Measurements from ENCODE around the gene SNAI3.

The SNAI3 gene

DNA sequence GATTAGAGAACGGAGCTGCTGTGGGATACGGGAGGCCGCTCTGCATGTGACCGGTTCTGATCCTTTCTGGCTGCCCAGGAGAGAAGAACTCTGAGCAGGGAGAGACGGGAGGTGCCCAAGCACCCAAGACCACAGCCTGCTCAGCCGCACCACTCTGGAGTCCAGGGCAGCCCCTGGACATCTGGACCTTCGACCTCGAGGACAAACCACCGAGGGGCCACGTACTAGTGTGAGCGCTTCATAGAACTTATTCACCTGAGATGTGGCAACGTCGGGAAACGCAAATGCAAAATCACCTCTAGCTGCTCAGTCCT, 14.0 kb upstream of the SNAI3 start:
- no peak for TF ChIP-seq ISL1 (CRISPR knock-in tag; IDR thresholded peaks at IDR 0.05)
- ATAC-seq, result no peak

DNA sequence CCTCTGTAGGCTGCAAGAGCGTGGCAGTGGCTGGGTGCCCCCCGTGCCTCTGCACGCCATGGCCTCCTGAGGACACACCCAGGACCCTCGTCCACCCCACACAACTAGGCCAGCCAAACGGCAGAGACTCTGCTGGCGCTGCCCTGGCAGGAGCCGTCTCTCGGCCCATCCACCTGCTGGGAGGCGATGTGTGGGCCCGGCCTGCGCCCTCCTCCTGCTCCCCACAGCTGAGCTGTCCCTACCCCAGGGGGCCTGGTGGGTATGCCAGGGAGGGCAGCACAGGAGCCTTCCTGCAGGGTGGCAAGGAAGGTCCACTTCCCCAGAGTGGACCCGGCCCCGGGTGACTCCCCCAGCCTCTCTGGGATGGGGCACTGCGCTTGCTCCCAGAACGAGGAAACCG, 12.9 kb upstream of the SNAI3 start:
- ATAC-seq, result no peak

DNA sequence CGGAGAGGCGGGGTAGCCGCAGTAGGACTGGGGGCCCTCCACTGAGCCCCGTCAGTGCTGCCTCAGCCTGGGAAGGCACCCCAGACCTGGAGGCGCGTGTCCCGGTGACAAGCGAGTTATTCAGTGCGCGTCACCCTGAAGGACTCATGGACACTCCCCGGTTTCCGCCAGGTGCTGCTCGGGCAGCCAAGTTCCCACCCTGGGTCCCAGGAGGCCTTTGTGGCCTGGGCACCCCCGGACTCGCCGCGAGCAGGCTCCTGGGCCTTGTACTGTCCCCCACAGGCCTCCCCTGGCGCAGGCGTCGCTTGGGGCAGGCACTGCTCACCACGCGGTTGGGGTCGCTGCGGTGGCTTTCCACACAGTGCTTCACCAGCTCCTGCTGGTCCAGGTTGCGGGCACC, 12.3 kb upstream of the SNAI3 start:
- ATAC-seq, result no peak
- TF ChIP-seq GLIS3 (CRISPR knock-in tag; IDR thresholded peaks at IDR 0.05), result no peak
- TF ChIP-seq RARB (CRISPR knock-in tag; IDR thresholded peaks at IDR 0.05), result no peak
- TF ChIP-seq ZNF565 (CRISPR knock-in tag; conservative IDR thresholded peaks at IDR 0.05; ENCODE audit: low read depth), result no peak
- TF ChIP-seq ZC3H10 (CRISPR knock-in tag; IDR thresholded peaks at IDR 0.05), result no peak
- no peak for TF ChIP-seq ZFP3 (CRISPR knock-in tag; IDR thresholded peaks at IDR 0.05)
- TF ChIP-seq ARNTL (CRISPR knock-in tag; IDR thresholded peaks at IDR 0.05; ENCODE audit: borderline replicate concordance, low read depth), result no peak
- no peak for TF ChIP-seq ZFP30 (CRISPR knock-in tag; IDR thresholded peaks at IDR 0.05)
- TF ChIP-seq, protein P1, sequence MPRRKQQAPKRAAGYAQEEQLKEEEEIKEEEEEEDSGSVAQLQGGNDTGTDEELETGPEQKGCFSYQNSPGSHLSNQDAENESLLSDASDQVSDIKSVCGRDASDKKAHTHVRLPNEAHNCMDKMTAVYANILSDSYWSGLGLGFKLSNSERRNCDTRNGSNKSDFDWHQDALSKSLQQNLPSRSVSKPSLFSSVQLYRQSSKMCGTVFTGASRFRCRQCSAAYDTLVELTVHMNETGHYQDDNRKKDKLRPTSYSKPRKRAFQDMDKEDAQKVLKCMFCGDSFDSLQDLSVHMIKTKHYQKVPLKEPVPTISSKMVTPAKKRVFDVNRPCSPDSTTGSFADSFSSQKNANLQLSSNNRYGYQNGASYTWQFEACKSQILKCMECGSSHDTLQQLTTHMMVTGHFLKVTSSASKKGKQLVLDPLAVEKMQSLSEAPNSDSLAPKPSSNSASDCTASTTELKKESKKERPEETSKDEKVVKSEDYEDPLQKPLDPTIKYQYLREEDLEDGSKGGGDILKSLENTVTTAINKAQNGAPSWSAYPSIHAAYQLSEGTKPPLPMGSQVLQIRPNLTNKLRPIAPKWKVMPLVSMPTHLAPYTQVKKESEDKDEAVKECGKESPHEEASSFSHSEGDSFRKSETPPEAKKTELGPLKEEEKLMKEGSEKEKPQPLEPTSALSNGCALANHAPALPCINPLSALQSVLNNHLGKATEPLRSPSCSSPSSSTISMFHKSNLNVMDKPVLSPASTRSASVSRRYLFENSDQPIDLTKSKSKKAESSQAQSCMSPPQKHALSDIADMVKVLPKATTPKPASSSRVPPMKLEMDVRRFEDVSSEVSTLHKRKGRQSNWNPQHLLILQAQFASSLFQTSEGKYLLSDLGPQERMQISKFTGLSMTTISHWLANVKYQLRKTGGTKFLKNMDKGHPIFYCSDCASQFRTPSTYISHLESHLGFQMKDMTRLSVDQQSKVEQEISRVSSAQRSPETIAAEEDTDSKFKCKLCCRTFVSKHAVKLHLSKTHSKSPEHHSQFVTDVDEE (CRISPR knock-in tag; IDR thresholded peaks at IDR 0.05), result no peak
- TF ChIP-seq, protein P2, sequence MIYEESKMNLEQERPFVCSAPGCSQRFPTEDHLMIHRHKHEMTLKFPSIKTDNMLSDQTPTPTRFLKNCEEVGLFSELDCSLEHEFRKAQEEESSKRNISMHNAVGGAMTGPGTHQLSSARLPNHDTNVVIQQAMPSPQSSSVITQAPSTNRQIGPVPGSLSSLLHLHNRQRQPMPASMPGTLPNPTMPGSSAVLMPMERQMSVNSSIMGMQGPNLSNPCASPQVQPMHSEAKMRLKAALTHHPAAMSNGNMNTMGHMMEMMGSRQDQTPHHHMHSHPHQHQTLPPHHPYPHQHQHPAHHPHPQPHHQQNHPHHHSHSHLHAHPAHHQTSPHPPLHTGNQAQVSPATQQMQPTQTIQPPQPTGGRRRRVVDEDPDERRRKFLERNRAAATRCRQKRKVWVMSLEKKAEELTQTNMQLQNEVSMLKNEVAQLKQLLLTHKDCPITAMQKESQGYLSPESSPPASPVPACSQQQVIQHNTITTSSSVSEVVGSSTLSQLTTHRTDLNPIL (CRISPR knock-in tag; IDR thresholded peaks at IDR 0.05; ENCODE audit: low read depth), result no peak
- TF ChIP-seq TCF4 (CRISPR knock-in tag; IDR thresholded peaks at IDR 0.05; ENCODE audit: borderline replicate concordance), result no peak
- no peak for TF ChIP-seq PPARA (CRISPR knock-in tag; IDR thresholded peaks at IDR 0.05; ENCODE audit: borderline replicate concordance)
- TF ChIP-seq BACH2 (CRISPR knock-in tag; IDR thresholded peaks at IDR 0.05; ENCODE audit: borderline replicate concordance), result no peak
- TF ChIP-seq OSR1 (CRISPR knock-in tag; IDR thresholded peaks at IDR 0.05), result no peak

More for the DNA sequence above, 12.9 kb upstream of the SNAI3 start:
- TF ChIP-seq ARNTL (CRISPR knock-in tag; IDR thresholded peaks at IDR 0.05; ENCODE audit: borderline replicate concordance, low read depth) (no peak), PPARA (CRISPR knock-in tag; IDR thresholded peaks at IDR 0.05; ENCODE audit: borderline replicate concordance) (no peak), ISL1 (CRISPR knock-in tag; IDR thresholded peaks at IDR 0.05) (no peak), ZNF70 (CRISPR knock-in tag; IDR thresholded peaks at IDR 0.05) (no peak), BACH2 (CRISPR knock-in tag; IDR thresholded peaks at IDR 0.05; ENCODE audit: borderline replicate concordance) (no peak), ESRRG (CRISPR knock-in tag; IDR thresholded peaks at IDR 0.05) (no peak), ZFP30 (CRISPR knock-in tag; IDR thresholded peaks at IDR 0.05) (no peak), RARB (CRISPR knock-in tag; IDR thresholded peaks at IDR 0.05) (no peak), GLIS3 (CRISPR knock-in tag; IDR thresholded peaks at IDR 0.05) (no peak), ZC3H10 (CRISPR knock-in tag; IDR thresholded peaks at IDR 0.05) (no peak), ZNF565 (CRISPR knock-in tag; conservative IDR thresholded peaks at IDR 0.05; ENCODE audit: low read depth) (no peak), SNAI2 (CRISPR knock-in tag; IDR thresholded peaks at IDR 0.05) (no peak), TCF4 (CRISPR knock-in tag; IDR thresholded peaks at IDR 0.05; ENCODE audit: borderline replicate concordance) (no peak), TOX (CRISPR knock-in tag; IDR thresholded peaks at IDR 0.05; ENCODE audit: borderline replicate concordance) (no peak), ZNF8 (CRISPR knock-in tag; IDR thresholded peaks at IDR 0.05) (no peak)
- TF ChIP-seq, protein P3, sequence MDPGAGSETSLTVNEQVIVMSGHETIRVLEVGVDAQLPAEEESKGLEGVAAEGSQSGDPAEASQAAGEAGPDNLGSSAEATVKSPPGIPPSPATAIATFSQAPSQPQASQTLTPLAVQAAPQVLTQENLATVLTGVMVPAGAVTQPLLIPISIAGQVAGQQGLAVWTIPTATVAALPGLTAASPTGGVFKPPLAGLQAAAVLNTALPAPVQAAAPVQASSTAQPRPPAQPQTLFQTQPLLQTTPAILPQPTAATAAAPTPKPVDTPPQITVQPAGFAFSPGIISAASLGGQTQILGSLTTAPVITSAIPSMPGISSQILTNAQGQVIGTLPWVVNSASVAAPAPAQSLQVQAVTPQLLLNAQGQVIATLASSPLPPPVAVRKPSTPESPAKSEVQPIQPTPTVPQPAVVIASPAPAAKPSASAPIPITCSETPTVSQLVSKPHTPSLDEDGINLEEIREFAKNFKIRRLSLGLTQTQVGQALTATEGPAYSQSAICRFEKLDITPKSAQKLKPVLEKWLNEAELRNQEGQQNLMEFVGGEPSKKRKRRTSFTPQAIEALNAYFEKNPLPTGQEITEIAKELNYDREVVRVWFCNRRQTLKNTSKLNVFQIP (CRISPR knock-in tag; IDR thresholded peaks at IDR 0.05; ENCODE audit: borderline replicate concordance, low read depth), result no peak
- TF ChIP-seq, protein P4, sequence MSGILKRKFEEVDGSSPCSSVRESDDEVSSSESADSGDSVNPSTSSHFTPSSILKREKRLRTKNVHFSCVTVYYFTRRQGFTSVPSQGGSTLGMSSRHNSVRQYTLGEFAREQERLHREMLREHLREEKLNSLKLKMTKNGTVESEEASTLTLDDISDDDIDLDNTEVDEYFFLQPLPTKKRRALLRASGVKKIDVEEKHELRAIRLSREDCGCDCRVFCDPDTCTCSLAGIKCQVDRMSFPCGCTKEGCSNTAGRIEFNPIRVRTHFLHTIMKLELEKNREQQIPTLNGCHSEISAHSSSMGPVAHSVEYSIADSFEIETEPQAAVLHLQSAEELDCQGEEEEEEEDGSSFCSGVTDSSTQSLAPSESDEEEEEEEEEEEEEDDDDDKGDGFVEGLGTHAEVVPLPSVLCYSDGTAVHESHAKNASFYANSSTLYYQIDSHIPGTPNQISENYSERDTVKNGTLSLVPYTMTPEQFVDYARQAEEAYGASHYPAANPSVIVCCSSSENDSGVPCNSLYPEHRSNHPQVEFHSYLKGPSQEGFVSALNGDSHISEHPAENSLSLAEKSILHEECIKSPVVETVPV (CRISPR knock-in tag; IDR thresholded peaks at IDR 0.05), result no peak
- TF ChIP-seq, protein P5, sequence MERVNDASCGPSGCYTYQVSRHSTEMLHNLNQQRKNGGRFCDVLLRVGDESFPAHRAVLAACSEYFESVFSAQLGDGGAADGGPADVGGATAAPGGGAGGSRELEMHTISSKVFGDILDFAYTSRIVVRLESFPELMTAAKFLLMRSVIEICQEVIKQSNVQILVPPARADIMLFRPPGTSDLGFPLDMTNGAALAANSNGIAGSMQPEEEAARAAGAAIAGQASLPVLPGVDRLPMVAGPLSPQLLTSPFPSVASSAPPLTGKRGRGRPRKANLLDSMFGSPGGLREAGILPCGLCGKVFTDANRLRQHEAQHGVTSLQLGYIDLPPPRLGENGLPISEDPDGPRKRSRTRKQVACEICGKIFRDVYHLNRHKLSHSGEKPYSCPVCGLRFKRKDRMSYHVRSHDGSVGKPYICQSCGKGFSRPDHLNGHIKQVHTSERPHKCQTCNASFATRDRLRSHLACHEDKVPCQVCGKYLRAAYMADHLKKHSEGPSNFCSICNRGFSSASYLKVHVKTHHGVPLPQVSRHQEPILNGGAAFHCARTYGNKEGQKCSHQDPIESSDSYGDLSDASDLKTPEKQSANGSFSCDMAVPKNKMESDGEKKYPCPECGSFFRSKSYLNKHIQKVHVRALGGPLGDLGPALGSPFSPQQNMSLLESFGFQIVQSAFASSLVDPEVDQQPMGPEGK (CRISPR knock-in tag; IDR thresholded peaks at IDR 0.05; ENCODE audit: borderline replicate concordance), result no peak
- TF ChIP-seq, protein P2 (CRISPR knock-in tag; IDR thresholded peaks at IDR 0.05; ENCODE audit: low read depth), result no peak
- TF ChIP-seq, protein P1 (CRISPR knock-in tag; IDR thresholded peaks at IDR 0.05), result no peak
